ENCODE data around the gene TBX10.
"Not testable (repeated sequence)": the region's sequence is repeated elsewhere in the genome, so short reads cannot be mapped to it uniquely, and the experiment has no call there.

Gene TBX10

GRCh38 chr11:67642173-67643120 is 2.9 kb upstream of the TBX10 start:
- no peak overlapping the region for H3K4me3 ChIP-seq (ENCODE audit: low read length)
- no peak overlapping the region for H3K27ac ChIP-seq (ENCODE audit: low read depth, low read length)
- peaks cover 27% of the 10 kb centered on the region for H3K27me3 ChIP-seq (ENCODE audit: insufficient read depth, low read length)
- no peaks in the 10 kb centered on the region for H3K36me3 ChIP-seq (ENCODE audit: insufficient read depth, low read length)
- no peak overlapping the region for H3K9ac ChIP-seq (ENCODE audit: low read depth, low read length)
- 94% methylated on average over 15 of the region's 15 CpGs for WGBS
- H3K9me3 ChIP-seq (ENCODE audit: insufficient read depth, low read depth, low read length): no peaks in the 10 kb centered on the region
- H3K4me1 ChIP-seq (ENCODE audit: insufficient read depth, low read length): no peaks in the 10 kb centered on the region

- Histone ChIP-seq H3K27ac (ENCODE audit: low read depth, low read length) (no peak overlapping the region), H3K36me3 (ENCODE audit: insufficient read depth, low read length) (no peaks in the 10 kb centered on the region), H3K9me3 (ENCODE audit: insufficient read depth, low read depth, low read length) (no peaks in the 10 kb centered on the region), H3K4me1 (ENCODE audit: insufficient read depth, low read length) (no peaks in the 10 kb centered on the region), H3K9ac (ENCODE audit: low read depth, low read length) (no peak overlapping the region), H3K27me3 (ENCODE audit: insufficient read depth, low read length) (peaks cover 27% of the 10 kb centered on the region), H3K4me3 (ENCODE audit: low read length) (no peak overlapping the region)
- WGBS: 93% methylated on average over 28 of the region's 28 CpGs
Observed at GRCh38 chr11:67641338-67642172, 2.0 kb upstream of the TBX10 start.

GRCh38 chr11:67640758-67641337 is 1.3 kb upstream of the TBX10 start:
- Histone ChIP-seq H3K27me3 (ENCODE audit: insufficient read depth, low read length) (peaks cover 27% of the 10 kb centered on the region), H3K27ac (ENCODE audit: low read depth, low read length) (no peak overlapping the region), H3K4me3 (ENCODE audit: low read length) (no peak overlapping the region), H3K4me1 (ENCODE audit: insufficient read depth, low read length) (no peaks in the 10 kb centered on the region), H3K9me3 (ENCODE audit: insufficient read depth, low read depth, low read length) (no peaks in the 10 kb centered on the region), H3K36me3 (ENCODE audit: insufficient read depth, low read length) (no peaks in the 10 kb centered on the region), H3K9ac (ENCODE audit: low read depth, low read length) (no peak overlapping the region)
- WGBS: 87% methylated on average over 10 of the region's 12 CpGs

- Histone ChIP-seq H3K4me1 (ENCODE audit: insufficient read depth, low read length) (no peaks in the 10 kb centered on the region), H3K9ac (ENCODE audit: low read depth, low read length) (no peak overlapping the region), H3K27me3 (ENCODE audit: insufficient read depth, low read length) (peaks cover 27% of the 10 kb centered on the region), H3K27ac (ENCODE audit: low read depth, low read length) (no peak overlapping the region), H3K4me3 (ENCODE audit: low read length) (no peak overlapping the region), H3K9me3 (ENCODE audit: insufficient read depth, low read depth, low read length) (no peaks in the 10 kb centered on the region), H3K36me3 (ENCODE audit: insufficient read depth, low read length) (no peaks in the 10 kb centered on the region)
- WGBS: 56% methylated on average over 23 of the region's 23 CpGs
Observed at GRCh38 chr11:67640021-67640757, 626 bp upstream of the TBX10 start.

GRCh38 chr11:67638535-67639437 is 777 bp downstream of the TBX10 start:
- no peaks in the 10 kb centered on the region for H3K9me3 ChIP-seq (ENCODE audit: insufficient read depth, low read depth, low read length)

GRCh38 chr11:67637441-67637840 is 2.1 kb downstream of the TBX10 start:
- H3K27me3 ChIP-seq (ENCODE audit: insufficient read depth, low read length): peaks cover 27% of the 10 kb centered on the region
- H3K4me3 ChIP-seq (ENCODE audit: low read length); H3K36me3 ChIP-seq (ENCODE audit: insufficient read depth, low read length); H3K9me3 ChIP-seq (ENCODE audit: insufficient read depth, low read depth, low read length); H3K9ac ChIP-seq (ENCODE audit: low read depth, low read length); H3K4me1 ChIP-seq (ENCODE audit: insufficient read depth, low read length); H3K27ac ChIP-seq (ENCODE audit: low read depth, low read length): not testable (repeated sequence)
- WGBS: 94% methylated on average over 3 of the region's 3 CpGs

More at GRCh38 chr11:67638535-67639437, 777 bp downstream of the TBX10 start:
- Histone ChIP-seq H3K4me3 (ENCODE audit: low read length) (no peak overlapping the region), H3K4me1 (ENCODE audit: insufficient read depth, low read length) (no peaks in the 10 kb centered on the region), H3K27ac (ENCODE audit: low read depth, low read length) (no peak overlapping the region), H3K36me3 (ENCODE audit: insufficient read depth, low read length) (no peaks in the 10 kb centered on the region), H3K27me3 (ENCODE audit: insufficient read depth, low read length) (peaks cover 27% of the 10 kb centered on the region), H3K9ac (ENCODE audit: low read depth, low read length) (no peak overlapping the region)
- 92% methylated on average over 24 of the region's 24 CpGs for WGBS

GRCh38 chr11:67636962-67637361 is 2.6 kb downstream of the TBX10 start:
- no peak overlapping the region for H3K4me3 ChIP-seq (ENCODE audit: low read length)
- H3K9me3 ChIP-seq (ENCODE audit: insufficient read depth, low read depth, low read length): no peaks in the 10 kb centered on the region
- no peaks in the 10 kb centered on the region for H3K4me1 ChIP-seq (ENCODE audit: insufficient read depth, low read length)
- no peaks in the 10 kb centered on the region for H3K36me3 ChIP-seq (ENCODE audit: insufficient read depth, low read length)
- no peak overlapping the region for H3K9ac ChIP-seq (ENCODE audit: low read depth, low read length)
- peaks cover 26% of the 10 kb centered on the region for H3K27me3 ChIP-seq (ENCODE audit: insufficient read depth, low read length)
- WGBS: 95% methylated on average over 6 of the region's 6 CpGs
- H3K27ac ChIP-seq (ENCODE audit: low read depth, low read length): no peak overlapping the region

GRCh38 chr11:67635231-67635521 is 4.4 kb downstream of the TBX10 start:
- 90% methylated on average over 4 of the region's 4 CpGs for WGBS
- H3K36me3 ChIP-seq (ENCODE audit: insufficient read depth, low read length): no peaks in the 10 kb centered on the region
- no peak overlapping the region for H3K27ac ChIP-seq (ENCODE audit: low read depth, low read length)
- H3K27me3 ChIP-seq (ENCODE audit: insufficient read depth, low read length): peaks cover 11% of the 10 kb centered on the region
- no peak overlapping the region for H3K9ac ChIP-seq (ENCODE audit: low read depth, low read length)
- no peaks in the 10 kb centered on the region for H3K9me3 ChIP-seq (ENCODE audit: insufficient read depth, low read depth, low read length)
- no peaks in the 10 kb centered on the region for H3K4me1 ChIP-seq (ENCODE audit: insufficient read depth, low read length)
- no peak overlapping the region for H3K4me3 ChIP-seq (ENCODE audit: low read length)

- H3K27ac ChIP-seq (ENCODE audit: low read depth, low read length): no peak overlapping the region
- H3K36me3 ChIP-seq (ENCODE audit: insufficient read depth, low read length): no peaks in the 10 kb centered on the region
- H3K4me1 ChIP-seq (ENCODE audit: insufficient read depth, low read length): no peaks in the 10 kb centered on the region
- WGBS: 83% methylated on average over 20 of the region's 20 CpGs
- no peaks in the 10 kb centered on the region for H3K9me3 ChIP-seq (ENCODE audit: insufficient read depth, low read depth, low read length)
- peaks cover 6% of the 10 kb centered on the region; the same call in 1 of the 2 replicates for H3K27me3 ChIP-seq (ENCODE audit: insufficient read depth, low read length)
- no peak overlapping the region for H3K4me3 ChIP-seq (ENCODE audit: low read length)
- H3K9ac ChIP-seq (ENCODE audit: low read depth, low read length): no peak overlapping the region
Observed at GRCh38 chr11:67634366-67635230, 5.0 kb downstream of the TBX10 start.
